Lower lobe of right lung (tissue), 2 donors: Measurements from ENCODE around the gene APLN. TPM values are rescaled to one million over a fixed set of nuclear protein-coding genes. Genes with fewer than 3 reads are reported as not detected.

Experiments used
- ATAC-seq, 2 donors: fragments of 200-7000 bp; cut with Tn5 transposase; one replicate each; pipeline ENCODE4 v1.9.1; 2020 to 2022; ENCODE audit warnings: mild to moderate bottlenecking in 2 of 2, moderate library complexity in 2 of 2
- DNase-seq: peaks from one replicate; pipeline ENCODE4 v3.0.0-alpha.2; 2020
- H3K27ac ChIP-seq: fragments of 200-600 bp; one replicate; pipeline ENCODE4 v1.8.0; 2022
- H3K27me3 ChIP-seq: fragments of 200-600 bp; one replicate; pipeline ENCODE4 v1.8.0; 2022; ENCODE audit warnings: low read depth
- H3K36me3 ChIP-seq: fragments of 200-600 bp; one replicate; pipeline ENCODE4 v1.8.0; 2022; ENCODE audit warnings: mild to moderate bottlenecking
- H3K4me1 ChIP-seq: fragments of 200-600 bp; one replicate; pipeline ENCODE4 v1.8.0; 2022
- H3K4me3 ChIP-seq: fragments of 200-600 bp; one replicate; pipeline ENCODE4 v1.8.0; 2022; ENCODE audit warnings: mild to moderate bottlenecking
- H3K9me3 ChIP-seq: fragments of 200-600 bp; one replicate; pipeline ENCODE4 v1.8.0; 2022
- intact Hi-C: fragments of 100-400 bp; cut with DNase I; formaldehyde crosslinking; loops from one replicate; pipeline ENCODE4 v1.11.0; 2022
- total RNA-seq: library from RNA; stranded (reverse); fragmentation: NEBNext Ultra II Directional; extraction: Animal tissue kit (Norgen Biotek cat#: 25700); gene quantifications from one replicate; pipeline ENCODE4 v1.2.1, GENCODE V29; 2021
- TF ChIP-seq, protein P1 (sequence below): fragments of 200-600 bp; IDR thresholded peaks from one replicate; pipeline ENCODE4 v1.8.0; 2022; ENCODE audit warnings: antibody characterized with exemption, mild to moderate bottlenecking
- donor health status: DM: no; HTN: yes; CAD: no; lungs with severe emphysema.

The APLN gene
- total RNA-seq, 1 donor from 2014 or later = 4.2 TPM

DNA sequence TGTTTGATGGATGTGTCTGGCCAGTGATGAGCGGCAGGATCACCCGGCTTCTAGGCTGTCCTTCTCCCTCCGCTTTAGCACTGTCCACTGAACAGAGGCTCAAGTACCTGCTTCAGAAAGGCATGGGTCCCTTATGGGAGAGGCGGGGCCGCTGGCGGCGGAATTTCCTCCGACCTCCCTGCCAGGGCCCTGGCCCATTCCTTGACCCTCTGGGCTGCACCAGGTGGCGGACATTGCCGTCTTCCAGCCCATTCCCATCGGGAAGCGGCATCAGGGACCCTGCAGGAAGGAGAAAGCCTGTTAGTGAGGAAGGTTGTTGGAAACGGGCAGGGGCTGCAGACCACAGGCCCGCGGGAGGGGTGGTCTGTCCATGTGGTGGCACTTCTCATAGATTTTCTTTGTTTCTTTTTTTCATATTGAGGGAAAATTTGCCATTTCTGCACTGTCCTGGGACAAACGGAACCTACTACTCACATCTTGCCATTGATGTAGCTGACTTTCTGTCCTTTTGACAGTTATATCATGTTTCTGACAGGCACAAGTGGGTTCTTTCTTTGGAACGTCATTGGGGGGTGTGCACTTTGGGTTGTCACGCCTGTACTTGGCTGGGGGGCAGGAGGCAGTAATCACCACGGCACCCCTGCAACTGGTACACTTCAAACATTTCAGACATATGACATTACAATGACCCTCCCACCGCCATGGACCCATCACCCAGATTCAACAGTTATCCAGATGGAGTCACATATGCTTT, 6.1 kb downstream of the APLN start:
- Histone ChIP-seq H3K4me1 (peaks cover under 1% of the 10 kb centered on the region), H3K27me3 (no peaks in the 10 kb centered on the region), H3K27ac (no peak overlapping the region), H3K4me3 (no peak overlapping the region), H3K9me3 (no peaks in the 10 kb centered on the region), H3K36me3 (no peaks in the 10 kb centered on the region)
- TF ChIP-seq, protein P1, sequence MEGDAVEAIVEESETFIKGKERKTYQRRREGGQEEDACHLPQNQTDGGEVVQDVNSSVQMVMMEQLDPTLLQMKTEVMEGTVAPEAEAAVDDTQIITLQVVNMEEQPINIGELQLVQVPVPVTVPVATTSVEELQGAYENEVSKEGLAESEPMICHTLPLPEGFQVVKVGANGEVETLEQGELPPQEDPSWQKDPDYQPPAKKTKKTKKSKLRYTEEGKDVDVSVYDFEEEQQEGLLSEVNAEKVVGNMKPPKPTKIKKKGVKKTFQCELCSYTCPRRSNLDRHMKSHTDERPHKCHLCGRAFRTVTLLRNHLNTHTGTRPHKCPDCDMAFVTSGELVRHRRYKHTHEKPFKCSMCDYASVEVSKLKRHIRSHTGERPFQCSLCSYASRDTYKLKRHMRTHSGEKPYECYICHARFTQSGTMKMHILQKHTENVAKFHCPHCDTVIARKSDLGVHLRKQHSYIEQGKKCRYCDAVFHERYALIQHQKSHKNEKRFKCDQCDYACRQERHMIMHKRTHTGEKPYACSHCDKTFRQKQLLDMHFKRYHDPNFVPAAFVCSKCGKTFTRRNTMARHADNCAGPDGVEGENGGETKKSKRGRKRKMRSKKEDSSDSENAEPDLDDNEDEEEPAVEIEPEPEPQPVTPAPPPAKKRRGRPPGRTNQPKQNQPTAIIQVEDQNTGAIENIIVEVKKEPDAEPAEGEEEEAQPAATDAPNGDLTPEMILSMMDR = no peak
- no peak for DNase-seq
- ATAC-seq = no peak
- intact Hi-C loops = no loop called here

DNA sequence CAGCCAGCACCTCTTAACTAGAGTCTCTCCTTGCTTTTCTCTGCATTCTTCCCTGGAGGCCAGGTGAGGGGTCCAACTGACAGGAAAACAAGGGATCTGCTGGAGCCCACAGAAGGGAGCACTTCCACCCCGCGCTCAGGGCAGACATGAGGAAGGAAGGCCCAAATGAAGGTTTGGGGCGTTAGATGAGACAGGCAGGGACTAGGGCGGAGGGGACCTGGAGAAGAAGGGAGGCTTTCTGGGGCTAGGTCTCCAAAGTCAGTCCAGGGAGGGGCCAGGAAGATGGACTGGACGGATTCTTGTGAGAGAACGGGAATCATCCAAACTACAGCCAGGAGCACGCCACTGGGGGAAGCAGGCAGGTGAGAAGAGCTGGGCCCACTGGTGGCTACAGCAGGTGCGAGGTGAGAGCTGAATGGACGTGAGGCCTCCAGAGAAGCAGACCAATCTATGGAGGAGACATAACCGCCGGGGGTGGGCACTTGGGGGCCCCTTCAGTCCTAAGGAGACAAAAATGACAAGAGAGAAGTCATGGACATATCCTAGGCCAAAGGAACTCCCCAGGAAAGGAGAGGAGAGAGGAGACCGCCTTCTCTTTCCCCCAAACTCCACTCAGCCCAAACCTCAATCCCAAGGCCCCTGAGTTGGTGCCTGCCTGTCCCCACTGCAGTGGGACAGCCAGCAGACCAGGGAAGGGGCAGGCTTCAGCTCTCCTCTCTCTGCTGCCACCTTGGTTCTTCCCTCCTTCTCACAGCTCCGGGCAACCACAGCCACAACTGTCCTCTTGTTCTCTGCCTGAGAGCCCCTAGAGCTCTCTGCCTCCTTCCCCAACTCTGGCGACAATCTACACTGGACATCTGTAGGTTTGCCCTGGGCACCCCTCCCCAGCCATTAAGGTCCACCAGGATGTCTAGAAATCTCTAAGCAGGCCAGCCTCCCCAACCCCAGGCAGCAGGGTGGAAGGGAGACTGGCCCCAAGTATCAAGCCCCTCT, 7.0 kb downstream of the APLN start:
- no peaks in the 10 kb centered on the region for H3K9me3 ChIP-seq
- no peaks in the 10 kb centered on the region for H3K36me3 ChIP-seq
- TF ChIP-seq, protein P1 = no peak
- no peak for ATAC-seq
- no peaks in the 10 kb centered on the region for H3K27me3 ChIP-seq
- H3K27ac ChIP-seq = no peak overlapping the region
- no peak overlapping the region for H3K4me3 ChIP-seq
- DNase-seq = no peak
- peaks cover under 1% of the 10 kb centered on the region for H3K4me1 ChIP-seq
- intact Hi-C loops = no loop called here

DNA sequence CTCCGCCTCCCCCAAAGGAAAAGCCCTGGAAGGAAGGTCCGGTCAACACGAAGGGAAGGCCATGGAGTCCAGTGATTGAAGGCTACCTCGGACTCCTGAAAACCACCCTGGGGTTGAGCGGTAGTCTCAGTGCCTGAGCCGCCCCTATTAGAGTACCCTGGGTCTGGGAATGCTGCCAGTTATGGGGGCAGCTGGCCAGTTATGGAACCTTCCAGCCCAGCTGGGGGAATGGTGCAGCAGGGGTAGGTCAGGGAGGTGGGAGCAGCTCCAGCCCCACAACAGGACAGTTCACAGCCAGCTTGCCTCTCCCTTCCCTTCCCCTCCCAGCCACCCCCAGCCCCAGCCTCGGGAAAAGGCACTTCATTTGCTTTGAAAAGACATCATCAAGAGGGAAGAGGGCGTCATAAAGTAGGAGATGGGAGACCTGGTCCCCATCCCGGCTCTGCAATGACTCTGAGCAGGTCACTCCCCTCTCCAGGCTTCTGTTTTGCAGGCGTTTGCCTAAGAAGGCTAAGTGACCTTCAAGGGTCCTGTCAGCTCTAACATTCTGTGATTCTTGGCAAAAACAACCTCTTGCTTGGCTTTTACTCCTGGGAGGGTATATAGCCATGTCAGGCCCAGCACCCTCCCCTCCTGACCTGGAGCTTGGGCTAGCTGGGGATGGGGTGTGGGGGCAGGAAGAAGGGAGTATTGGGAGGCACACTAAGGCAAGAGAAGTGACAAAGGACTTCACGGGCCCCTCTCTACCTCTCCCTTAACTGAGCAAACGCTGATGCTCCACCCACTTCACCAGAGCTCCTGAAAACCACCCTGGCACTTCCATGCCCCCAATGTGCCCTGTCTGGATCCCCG, 8.0 kb downstream of the APLN start:
- peaks cover 4% of the 10 kb centered on the region for H3K4me1 ChIP-seq
- DNase-seq (no peak), ATAC-seq (no peak)
- no peak overlapping the region for H3K4me3 ChIP-seq
- TF ChIP-seq, protein P1 = no peak
- no peaks in the 10 kb centered on the region for H3K36me3 ChIP-seq
- H3K27me3 ChIP-seq = no peaks in the 10 kb centered on the region
- H3K9me3 ChIP-seq = no peaks in the 10 kb centered on the region
- H3K27ac ChIP-seq = no peak overlapping the region
- intact Hi-C loops = no loop called here

DNA sequence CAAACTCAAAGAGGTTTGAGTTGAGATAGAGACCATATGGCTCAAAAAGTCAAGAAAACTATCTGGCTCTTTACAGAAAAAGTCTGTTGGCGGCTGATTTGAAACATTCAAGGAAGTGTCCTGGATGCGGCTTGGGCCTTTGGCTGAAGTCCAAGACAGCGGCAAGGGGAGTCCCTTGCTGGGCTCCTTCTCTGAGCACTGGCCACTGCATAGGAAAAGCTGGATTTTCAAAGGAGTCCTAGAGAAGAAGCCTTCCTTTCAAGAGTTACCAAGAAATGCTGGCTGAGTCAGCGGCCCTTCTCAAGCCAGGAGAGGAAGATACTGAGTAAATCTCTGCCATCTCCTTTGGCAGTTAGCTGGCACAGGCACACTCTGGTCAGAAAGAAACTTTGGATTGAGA, 12.1 kb downstream of the APLN start:
- Histone ChIP-seq H3K36me3 (no peaks in the 10 kb centered on the region), H3K27me3 (no peaks in the 10 kb centered on the region), H3K4me1 (peaks cover 4% of the 10 kb centered on the region), H3K9me3 (no peaks in the 10 kb centered on the region), H3K4me3 (no peak overlapping the region), H3K27ac (no peak overlapping the region)
- no peak for ATAC-seq
- intact Hi-C loops = no loop called here
- TF ChIP-seq, protein P1 = no peak
- no peak for DNase-seq

DNA sequence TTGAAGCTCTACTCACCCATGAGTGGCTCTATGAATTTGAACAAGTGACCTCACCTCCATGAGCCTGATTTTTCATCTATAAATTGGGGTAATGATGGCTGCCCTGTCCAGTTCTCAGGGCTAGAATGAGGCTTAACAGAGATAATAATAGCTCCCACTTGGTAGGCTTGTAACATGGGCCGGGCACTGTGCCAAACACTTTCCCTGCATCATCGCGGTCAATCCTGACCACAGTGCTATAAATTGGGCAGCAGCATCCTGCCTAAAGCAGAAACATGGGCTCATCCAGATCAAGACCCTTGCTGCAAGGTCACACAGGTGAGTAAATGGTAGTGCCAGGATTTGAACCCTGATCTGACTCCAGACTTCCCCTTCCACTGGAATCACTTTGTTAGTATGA, 12.8 kb downstream of the APLN start:
- no peak overlapping the region for H3K4me3 ChIP-seq
- no peaks in the 10 kb centered on the region for H3K27me3 ChIP-seq
- ATAC-seq (no peak), DNase-seq (no peak)
- TF ChIP-seq, protein P1 = no peak
- no peaks in the 10 kb centered on the region for H3K9me3 ChIP-seq
- intact Hi-C loops = no loop called here
- H3K4me1 ChIP-seq = peaks cover 4% of the 10 kb centered on the region
- H3K27ac ChIP-seq = no peak overlapping the region
- no peaks in the 10 kb centered on the region for H3K36me3 ChIP-seq
